ENCODE data around the gene CREB5. TPM values are rescaled to one million over a fixed set of nuclear protein-coding genes. Genes with fewer than 3 reads are reported as not detected.

CREB5 gene
- total RNA-seq, 1 experiment from 2014 or later: 0.49 TPM

- Histone ChIP-seq H4K20me1 (ENCODE audit: insufficient read depth) (no peaks in the 10 kb centered on the region), H3K4me1 (ENCODE audit: control insufficient read depth in 1 of 2, insufficient read depth in 2 of 2, low read length in 2 of 2) (no peaks in the 10 kb centered on the region), H2AFZ (ENCODE audit: low read depth, low read length, poor library complexity, severe bottlenecking) (no peak overlapping the region), H3K36me3 (ENCODE audit: control insufficient read depth in 1 of 2, insufficient read depth in 2 of 2, low read length in 2 of 2) (no peaks in the 10 kb centered on the region), H3K27ac (ENCODE audit: low read depth, low read length) (no peak overlapping the region), H3K4me2 (ENCODE audit: low read length) (no peak overlapping the region), H3K9me3 (ENCODE audit: control insufficient read depth in 1 of 2, insufficient read depth in 1 of 2, low read depth in 1 of 2, low read length in 2 of 2) (no peaks in the 10 kb centered on the region), H3K4me3 (replicated peaks in 1 of 2; ENCODE audit: low read depth in 1 of 2, low read length in 2 of 2) (no peak overlapping the region), H3K9me2 (ENCODE audit: insufficient read depth) (no peaks in the 10 kb centered on the region), H3K27me3 (ENCODE audit: insufficient read depth, low read length) (peaks cover 52% of the 10 kb centered on the region), H3K9ac (ENCODE audit: low read length) (no peak overlapping the region), H3K79me2 (ENCODE audit: insufficient read depth, low read length) (no peaks in the 10 kb centered on the region)
- TF ChIP-seq CBX3 (IDR thresholded peaks at IDR 0.05; ENCODE audit: low read depth) (no peak), YY1 (IDR thresholded peaks at IDR 0.05; ENCODE audit: extremely low read depth, insufficient replicate concordance, low read depth, low read length) (no peak), EZH2phosphoT487 (IDR thresholded peaks at IDR 0.05; ENCODE audit: borderline replicate concordance) (no peak), EGR1 (IDR thresholded peaks at IDR 0.05; ENCODE audit: low read depth) (no peak)
- ATAC-seq: no peak
- DNase-seq (ENCODE audit: low read depth, low spot score): no peak
- ChIA-PET POLR2A (no interaction called here), CTCF (no interaction called here), RAD21 (ENCODE audit: low non-redundant PET in 1 of 2, low total read pairs in 2 of 2, uncharacterized antibody in 2 of 2, unreplicated experiment in 2 of 2) (no interaction called here)
- BruUV-seq (replicated peaks): no TSS peak
- intact Hi-C loops (cut with micrococcal nuclease): no loop called here
These were observed 117.4 kb downstream of the CREB5 start for GRCh38 chr7:28529755-28530154.

GRCh38 chr7:28530175-28530802 is 118.0 kb downstream of the CREB5 start:
- Histone ChIP-seq H3K4me1 (ENCODE audit: control insufficient read depth in 1 of 2, insufficient read depth in 2 of 2, low read length in 2 of 2) (no peaks in the 10 kb centered on the region), H3K27ac (ENCODE audit: low read depth, low read length) (no peak overlapping the region), H3K4me3 (replicated peaks in 1 of 2; ENCODE audit: low read depth in 1 of 2, low read length in 2 of 2) (no peak overlapping the region), H4K20me1 (ENCODE audit: insufficient read depth) (no peaks in the 10 kb centered on the region), H3K27me3 (ENCODE audit: insufficient read depth, low read length) (peaks cover 57% of the 10 kb centered on the region), H3K4me2 (ENCODE audit: low read length) (no peak overlapping the region), H3K79me2 (ENCODE audit: insufficient read depth, low read length) (no peaks in the 10 kb centered on the region), H3K36me3 (ENCODE audit: control insufficient read depth in 1 of 2, insufficient read depth in 2 of 2, low read length in 2 of 2) (no peaks in the 10 kb centered on the region), H2AFZ (ENCODE audit: low read depth, low read length, poor library complexity, severe bottlenecking) (no peak overlapping the region), H3K9ac (ENCODE audit: low read length) (no peak overlapping the region), H3K9me3 (ENCODE audit: control insufficient read depth in 1 of 2, insufficient read depth in 1 of 2, low read depth in 1 of 2, low read length in 2 of 2) (no peaks in the 10 kb centered on the region), H3K9me2 (ENCODE audit: insufficient read depth) (no peaks in the 10 kb centered on the region)
- ChIA-PET RAD21 (ENCODE audit: low non-redundant PET in 1 of 2, low total read pairs in 2 of 2, uncharacterized antibody in 2 of 2, unreplicated experiment in 2 of 2) (no interaction called here), CTCF (no interaction called here), POLR2A (no interaction called here)
- intact Hi-C loops (cut with micrococcal nuclease): no loop called here
- DNase-seq (ENCODE audit: low read depth, low spot score) (no peak), ATAC-seq (no peak)
- TF ChIP-seq EGR1 (IDR thresholded peaks at IDR 0.05; ENCODE audit: low read depth): no peak
- no peak for TF ChIP-seq CTCF (IDR thresholded peaks at IDR 0.05 in 2 of 3, conservative IDR thresholded peaks at IDR 0.05 in 1 of 3; ENCODE audit: borderline replicate concordance in 1 of 3, insufficient read depth in 1 of 3, low read depth in 2 of 3, low read length in 2 of 3)
- TF ChIP-seq ZBTB33 (IDR thresholded peaks at IDR 0.05; ENCODE audit: extremely low read depth, insufficient replicate concordance, low read length): no peak
- no peak for TF ChIP-seq EZH2 (IDR thresholded peaks at IDR 0.05)
- no peak for TF ChIP-seq EZH2phosphoT487 (IDR thresholded peaks at IDR 0.05; ENCODE audit: borderline replicate concordance)
- no TSS peak for BruUV-seq (replicated peaks)
